HG03108 (cell line): ENCODE results near the gene OR51A2.
"Not testable (repeated sequence)": the region's sequence is repeated elsewhere in the genome, so short reads cannot be mapped to it uniquely, and the experiment has no call there.

Source experiments
- ATAC-seq: cut with Tn5 transposase; IDR thresholded peaks from one replicate; pipeline ENCODE4 v1.9.1; 2021; ENCODE audit warnings: moderate library complexity; ENCODE audit not compliant: unreplicated experiment

Gene OR51A2

GRCh38 chr11:4955613-4956012 lies at the start of gene OR51A2:
Gene OR51A2 (minus strand): TSS chr11:4955713. CDS start chr11:4955713, 0 bp downstream.
- not testable (repeated sequence) for ATAC-seq

DNA sequence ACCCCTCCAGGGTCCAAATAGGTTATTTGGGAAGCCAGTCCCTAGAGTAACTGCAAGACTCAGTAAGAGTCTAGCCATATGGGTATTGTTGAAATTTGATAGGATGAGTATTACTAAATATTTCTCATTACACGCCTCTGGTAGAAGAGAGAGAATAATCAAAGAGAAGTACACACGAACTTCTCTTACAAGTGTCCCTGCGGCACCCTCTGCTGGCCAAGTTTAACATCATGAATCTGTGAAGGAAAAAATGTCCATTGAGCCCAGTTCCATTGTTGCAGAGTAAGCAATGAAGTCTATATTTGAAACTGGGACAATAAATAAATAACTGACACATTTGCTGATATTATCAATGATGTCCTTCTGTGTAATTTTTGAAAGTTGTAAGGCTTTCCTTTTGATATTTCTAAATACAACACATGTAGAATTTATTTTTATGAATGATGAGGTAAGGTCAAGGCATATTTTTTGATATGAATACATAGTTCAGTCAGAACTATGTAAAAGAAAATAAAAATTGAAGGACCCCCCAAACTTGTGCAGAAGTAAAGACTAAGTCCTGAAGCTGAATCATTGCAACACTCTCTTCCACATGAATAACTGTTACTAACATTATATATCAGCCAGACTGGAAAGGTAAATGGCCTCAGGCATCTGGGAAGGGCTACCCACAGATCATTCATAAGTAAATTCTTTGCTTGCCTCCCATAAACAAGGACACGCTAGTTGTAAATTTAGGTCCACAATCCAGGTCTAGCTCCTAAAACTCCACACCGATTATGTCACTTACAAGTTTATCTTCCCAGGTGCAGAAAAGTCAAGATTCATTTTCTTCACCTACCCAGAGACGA lies 49.1 kb upstream of the OR51A2 start:
- ATAC-seq = no peak

- ATAC-seq = no peak
Measured at GRCh38 chr11:4994551-4994950, 39.0 kb upstream of the OR51A2 start, which contains the start of gene OR51L1. Gene OR51L1 (plus strand): TSS chr11:4994851. CDS start chr11:4998983, 4,132 bp downstream.

- ATAC-seq = no peak
Measured at GRCh38 chr11:4991060-4991459, 35.5 kb upstream of the OR51A2 start.

GRCh38 chr11:4983841-4984240 lies 28.3 kb upstream of the OR51A2 start:
- no peak for ATAC-seq

DNA sequence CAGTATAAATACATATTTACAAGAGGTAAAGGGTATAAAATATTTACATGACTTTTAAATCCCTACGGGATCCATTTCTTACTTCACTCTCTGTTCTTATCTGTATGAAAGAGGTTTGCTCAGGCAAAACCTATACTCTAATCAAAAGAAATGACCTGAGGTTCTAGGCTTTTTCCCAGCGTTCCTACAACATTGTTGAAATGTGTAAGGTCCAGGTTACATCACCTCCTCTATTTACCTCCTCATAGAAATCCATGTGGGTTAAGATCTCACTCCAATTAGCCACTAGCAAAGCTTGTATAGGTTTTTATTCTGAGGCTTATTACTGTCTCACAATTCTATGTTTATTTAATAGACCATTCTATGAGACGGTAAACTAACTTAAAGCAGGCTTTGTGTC lies 27.2 kb upstream of the OR51A2 start:
- ATAC-seq = no peak

- no peak for ATAC-seq
Measured at GRCh38 chr11:4979036-4979435, 23.5 kb upstream of the OR51A2 start.

DNA sequence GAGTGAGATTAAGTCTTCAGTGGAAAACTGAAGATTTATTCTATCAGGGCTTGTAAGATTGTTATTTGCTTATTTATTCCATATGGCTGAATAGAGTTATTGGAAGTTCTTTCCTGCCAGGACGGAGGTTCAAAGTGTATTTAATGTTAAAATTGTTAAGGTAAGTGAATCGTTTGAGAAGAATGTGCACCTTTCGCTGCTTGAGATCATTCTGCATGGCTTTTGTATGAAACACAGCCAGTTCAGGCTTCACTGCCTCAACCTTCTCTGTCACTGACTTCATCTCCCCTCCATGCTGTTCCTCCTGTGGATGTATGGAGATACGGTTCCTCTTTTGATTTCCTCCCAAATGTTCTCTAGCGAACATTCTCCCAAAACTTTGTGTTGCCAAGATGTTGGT lies 19.9 kb upstream of the OR51A2 start:
- no peak for ATAC-seq

DNA sequence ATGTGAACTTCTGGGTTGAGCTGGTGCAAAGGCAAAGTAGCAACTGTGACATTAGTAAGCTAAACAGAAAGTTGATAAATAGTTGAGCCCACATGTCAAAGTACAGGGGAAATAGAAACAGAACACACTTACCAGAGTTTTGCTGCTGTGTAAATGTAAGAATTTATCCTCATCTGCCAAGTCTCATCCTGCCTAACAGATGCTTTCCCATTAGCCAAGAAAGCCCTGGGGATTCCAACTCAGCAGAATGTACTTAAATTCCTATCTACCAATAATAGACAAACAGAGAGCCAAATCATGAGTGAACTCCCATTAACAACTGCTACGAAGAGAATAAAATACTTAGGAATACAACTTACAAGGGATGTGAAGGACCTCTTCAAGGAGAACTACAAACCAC lies 7.3 kb upstream of the OR51A2 start:
- ATAC-seq = no peak

GRCh38 chr11:4960877-4961276 lies 5.4 kb upstream of the OR51A2 start:
- no peak for ATAC-seq

- no peak for ATAC-seq
Measured at GRCh38 chr11:4957396-4957795, 1.9 kb upstream of the OR51A2 start.

- no peak for ATAC-seq
Measured at GRCh38 chr11:4947505-4947904, 8.0 kb downstream of the OR51A2 start, which contains the start of gene OR51A4. Gene OR51A4 (minus strand): TSS chr11:4947605. CDS start chr11:4947100, 505 bp downstream.

DNA sequence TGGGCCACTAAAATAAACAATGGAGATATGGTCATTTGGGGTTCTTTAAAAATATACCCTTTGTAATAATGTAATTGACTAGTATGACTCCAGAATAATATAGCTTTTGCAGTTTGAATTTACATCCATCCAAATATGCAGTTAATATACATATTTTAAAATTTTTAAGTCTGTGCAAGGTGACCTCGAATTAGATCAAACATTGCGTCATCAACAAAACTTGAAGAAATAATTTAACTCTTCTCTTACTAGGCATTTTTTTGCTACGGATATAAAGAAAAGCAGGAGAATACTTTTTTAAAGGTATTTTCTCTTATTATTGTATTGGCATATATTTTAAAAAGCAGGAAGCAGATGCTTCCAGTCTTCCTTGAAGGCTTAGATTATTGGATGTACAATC lies 18.8 kb downstream of the OR51A2 start:
- ATAC-seq = no peak

DNA sequence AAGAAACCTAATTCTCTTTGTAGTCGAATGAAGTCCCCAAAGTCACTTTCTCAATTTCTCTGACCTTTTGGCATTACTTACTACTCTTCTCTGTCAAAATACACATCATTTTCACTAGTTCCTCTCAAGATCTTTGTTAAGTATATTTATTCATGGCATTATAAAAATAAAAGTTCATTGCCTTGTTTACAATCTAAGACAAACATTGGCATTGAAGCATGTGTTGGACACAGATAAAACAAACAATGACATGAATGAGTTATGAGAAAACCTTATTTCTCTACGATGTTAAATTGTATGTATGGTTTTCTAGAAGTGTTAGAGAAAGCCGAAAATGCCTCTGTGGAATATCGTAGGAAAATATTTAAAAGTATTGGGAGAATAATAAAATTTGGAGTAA lies 22.8 kb downstream of the OR51A2 start:
- ATAC-seq = no peak

GRCh38 chr11:4926608-4927007 lies 28.9 kb downstream of the OR51A2 start:
- ATAC-seq = no peak

GRCh38 chr11:4924239-4924638 lies 31.3 kb downstream of the OR51A2 start, which contains the start of gene OR51G1:
Gene OR51G1 (minus strand): TSS chr11:4924339. CDS start chr11:4924339, 0 bp downstream.
- no peak for ATAC-seq

GRCh38 chr11:4922304-4922703 lies 33.2 kb downstream of the OR51A2 start:
- no peak for ATAC-seq

GRCh38 chr11:4921796-4922195 lies 33.7 kb downstream of the OR51A2 start:
- no peak for ATAC-seq

DNA sequence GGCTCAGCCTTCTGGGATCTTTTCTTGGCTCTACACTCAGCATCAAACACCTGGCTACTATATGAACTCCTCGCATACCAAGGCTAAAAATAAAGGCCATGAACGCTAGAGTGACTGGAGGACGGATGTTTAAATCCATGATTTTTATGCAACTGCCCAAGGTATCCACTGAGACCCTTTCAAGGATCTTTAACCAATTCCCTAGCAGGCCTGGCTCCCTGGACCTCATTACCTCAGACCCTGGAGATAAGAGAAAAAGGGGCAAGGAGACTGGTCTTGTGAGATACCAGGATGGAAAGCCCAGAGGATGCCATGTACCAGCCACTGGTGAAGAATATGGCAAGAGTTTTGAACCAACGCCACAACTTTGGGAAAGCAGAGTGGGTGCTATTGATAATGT lies 36.3 kb downstream of the OR51A2 start, which contains the start of gene OR51G2:
Gene OR51G2 (minus strand): TSS at position 101 of the 400 bp plus-strand sequence. CDS start 3,687 bp downstream, outside the sequence.
- ATAC-seq = no peak

DNA sequence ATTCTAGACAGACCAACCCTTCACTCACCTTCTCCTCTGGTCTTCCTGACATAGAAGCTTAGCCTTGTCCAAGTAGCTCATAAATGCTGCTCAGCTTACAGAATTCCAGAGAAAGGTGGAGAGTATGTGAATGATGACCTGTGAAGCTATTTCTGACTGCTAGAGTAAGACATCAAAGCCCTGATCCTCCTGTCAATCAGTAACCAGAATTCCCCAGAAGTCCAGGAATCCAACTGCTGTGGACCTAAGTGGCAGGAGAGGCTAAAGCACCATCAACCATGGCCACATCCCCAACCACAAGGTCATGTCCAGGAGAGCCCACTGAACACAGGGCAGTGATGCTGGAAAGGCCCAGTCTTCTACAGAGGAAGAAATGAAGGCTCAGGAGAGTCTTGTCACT lies 38.9 kb downstream of the OR51A2 start:
- ATAC-seq = no peak
